ENCODE measurements around the gene GPRIN3. TPM values are rescaled to one million over a fixed set of nuclear protein-coding genes. Genes with fewer than 3 reads are reported as not detected.

The GPRIN3 gene
- total and polyA plus RNA-seq, 10 of the 15 experiments (the other 5 are each of a cell fraction or from before 2014, with no cell fraction given), result under 0.01 to 0.05 (median 0.01) TPM; not detected in 6

- TF ChIP-seq SMAD1 (IDR thresholded peaks at IDR 0.05; ENCODE audit: low read depth, partially characterized antibody) (no peak), EGR1 (IDR thresholded peaks at IDR 0.05; ENCODE audit: borderline replicate concordance in 1 of 2, low read depth in 2 of 2, low read length in 2 of 2) (no peak), MYB (IDR thresholded peaks at IDR 0.05; ENCODE audit: borderline replicate concordance, low read depth, low read length) (no peak)
Observed at GRCh38 chr4:89267392-89267791, 40.2 kb downstream of the GPRIN3 start (continued).

- H3K9me3 ChIP-seq (replicated peaks; ENCODE audit: control insufficient read depth, insufficient read depth, low read length), result no peaks in the 10 kb centered on the region
- intact Hi-C loops (cut with micrococcal nuclease; ENCODE audit: unreplicated experiment) (no loop called here), in situ Hi-C loops (cut with MboI) (no loop called here)
- FAIRE-seq, result no peak
- ChIA-PET POLR2A (no interaction called here), RAD21 (ENCODE audit: unreplicated experiment) (no interaction called here), CTCF (no interaction called here), SMC1A (ENCODE audit: uncharacterized antibody, unreplicated experiment) (no interaction called here)
- H3K4me1 ChIP-seq (ENCODE audit: control insufficient read depth, insufficient read depth, low read length), result no peaks in the 10 kb centered on the region
- H3K9ac ChIP-seq (ENCODE audit: control insufficient read depth, insufficient read depth, low read length), result no peak overlapping the region
- no peak for DNase-seq (ENCODE audit: low read depth, low spot score)
- H3K27ac ChIP-seq (ENCODE audit: control insufficient read depth, insufficient read depth), result no peak overlapping the region
- H3K4me2 ChIP-seq (ENCODE audit: control insufficient read depth, insufficient read depth), result no peak overlapping the region
- ATAC-seq, result no peak
- WGBS (ENCODE audit: insufficient coverage, insufficient replicate concordance, low lambda C conversion rate, missing lambda C conversion rate), result 0% methylated on average over 1 of the region's 1 CpG
- H3K79me2 ChIP-seq (ENCODE audit: control insufficient read depth, insufficient read depth, low read length), result no peaks in the 10 kb centered on the region
- H2AFZ ChIP-seq (ENCODE audit: control insufficient read depth, low read depth, low read length), result no peak overlapping the region
- H3K27me3 ChIP-seq (replicated peaks in 1 of 2; ENCODE audit: control insufficient read depth in 2 of 2, insufficient read depth in 2 of 2, low read length in 1 of 2), result no peaks in the 10 kb centered on the region
- no peaks in the 10 kb centered on the region for H3K36me3 ChIP-seq (ENCODE audit: control insufficient read depth in 2 of 2, insufficient read depth in 2 of 2, low read length in 1 of 2)
- H3K4me3 ChIP-seq, result no peak overlapping the region
- no peaks in the 10 kb centered on the region for H4K20me1 ChIP-seq (ENCODE audit: control insufficient read depth, insufficient read depth)
- no TSS peak for BruUV-seq (replicated peaks)
- TF ChIP-seq ZSCAN29 (IDR thresholded peaks at IDR 0.05) (no peak), SRF (IDR thresholded peaks at IDR 0.05; ENCODE audit: low read depth in 2 of 2, low read length in 2 of 2) (no peak), ZBTB33 (IDR thresholded peaks at IDR 0.05) (no peak), NFXL1 (IDR thresholded peaks at IDR 0.05; ENCODE audit: borderline replicate concordance) (no peak), NRF1 (conservative IDR thresholded peaks at IDR 0.05; ENCODE audit: low read depth, low read length) (no peak), PAX5 (IDR thresholded peaks at IDR 0.05; ENCODE audit: borderline replicate concordance, low read depth, low read length) (no peak), POLR2AphosphoS2 (IDR thresholded peaks at IDR 0.05; ENCODE audit: low read depth, low read length) (no peak), PBX3 (IDR thresholded peaks at IDR 0.05; ENCODE audit: insufficient replicate concordance, low read depth, low read length) (no peak), GABPA (IDR thresholded peaks at IDR 0.05; ENCODE audit: low read depth) (no peak), ZZZ3 (IDR thresholded peaks at IDR 0.05; ENCODE audit: control insufficient read depth, insufficient read length, low read depth) (no peak), BCL3 (IDR thresholded peaks at IDR 0.05; ENCODE audit: borderline replicate concordance, insufficient read depth, low read depth, low read length, poor library complexity, severe bottlenecking) (no peak), FOXM1 (IDR thresholded peaks at IDR 0.05; ENCODE audit: low read depth, low read length) (no peak), RELA (IDR thresholded peaks at IDR 0.05; ENCODE audit: borderline replicate concordance, partially characterized antibody) (no peak)
Observed at GRCh38 chr4:89266128-89266527, 41.5 kb downstream of the GPRIN3 start.
